ENCODE results near the gene WFDC8. TPM values are rescaled to one million over a fixed set of nuclear protein-coding genes. Genes with fewer than 3 reads are reported as not detected.

WFDC8 gene
- total RNA-seq, 1 experiment from 2014 or later, result not detected

DNA sequence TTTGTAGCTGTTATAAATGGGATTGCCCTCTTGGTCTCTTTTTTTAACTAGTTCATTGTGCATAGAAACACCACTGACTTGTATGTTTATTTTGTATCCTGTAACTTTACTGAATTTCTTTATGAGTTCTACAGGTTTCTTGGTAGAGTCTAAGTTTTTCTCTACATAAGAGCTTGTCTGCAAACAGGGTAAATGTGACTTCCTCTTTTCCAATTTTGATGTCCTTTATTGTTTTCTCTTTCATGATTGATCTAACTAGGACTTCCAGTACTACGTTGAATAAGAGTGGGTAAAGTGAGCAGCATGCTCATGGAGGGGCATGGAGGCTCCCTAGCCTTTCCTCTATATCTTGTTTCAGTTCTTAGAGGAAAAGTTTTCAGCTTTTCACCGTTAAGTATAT lies 47.5 kb upstream of the WFDC8 start:
- H3K4me1 Mint-ChIP-seq, result peaks cover 2 to 4% of the 10 kb centered on the region in 2 experiments

More for the DNA sequence above, 47.5 kb upstream of the WFDC8 start:
- Histone ChIP-seq H2AK5ac (ENCODE audit: insufficient read length, low read length) (no peak overlapping the region), H3K14ac (ENCODE audit: insufficient read depth, low read length) (no peak overlapping the region), H2BK20ac (ENCODE audit: low read depth, low read length, poor library complexity, severe bottlenecking) (no peak overlapping the region), H4K20me1 (ENCODE audit: control insufficient read depth, insufficient read depth, insufficient read length) (no peaks in the 10 kb centered on the region), H3K23me2 (ENCODE audit: insufficient read length, low read depth, low read length, poor library complexity, severe bottlenecking) (no peaks in the 10 kb centered on the region), H3K79me2 (ENCODE audit: insufficient read depth, low read length) (no peaks in the 10 kb centered on the region), H2BK5ac (ENCODE audit: insufficient read length, low read length) (no peak overlapping the region), H3K56ac (ENCODE audit: insufficient read length, low read depth, low read length) (no peak overlapping the region), H2BK15ac (ENCODE audit: low read depth, low read length) (no peak overlapping the region), H3K9me3 (ENCODE audit: control insufficient read depth, low read depth, low read length) (no peaks in the 10 kb centered on the region), H2AFZ (ENCODE audit: low read length) (no peak overlapping the region), H3K79me1 (ENCODE audit: insufficient read depth, low read depth, low read length, poor library complexity, severe bottlenecking) (no peaks in the 10 kb centered on the region), H2BK120ac (ENCODE audit: low read depth, low read length, poor library complexity, severe bottlenecking) (no peak overlapping the region), H4K5ac (ENCODE audit: insufficient read length, low read depth, low read length) (no peak overlapping the region), H3K23ac (ENCODE audit: insufficient read length, low read depth, low read length) (no peak overlapping the region), H2BK12ac (ENCODE audit: insufficient read length, low read depth, low read length) (no peak overlapping the region), H3K27ac (ENCODE audit: insufficient read length, low read depth, low read length) (no peak overlapping the region), H3K4me1 (ENCODE audit: insufficient read depth, low read length) (peaks cover 3% of the 10 kb centered on the region; the same call in 1 of the 2 replicates), H3K27me3 (ENCODE audit: insufficient read depth, low read length) (no peaks in the 10 kb centered on the region), H4K91ac (ENCODE audit: insufficient read length, low read depth, low read length) (no peak overlapping the region), H3T11ph (ENCODE audit: low read length) (no peak overlapping the region), H4K8ac (replicated peaks; ENCODE audit: insufficient read length, low read depth, low read length) (no peak overlapping the region), H3K18ac (ENCODE audit: insufficient read length, low read depth, low read length) (no peak overlapping the region), H3K9ac (ENCODE audit: extremely low read depth, insufficient read length, low read length) (no peak overlapping the region), H3K4me2 (ENCODE audit: insufficient read depth, insufficient read length, low read length) (no peak overlapping the region), H3K4ac (ENCODE audit: low read depth, low read length) (no peak overlapping the region)
- Mint-ChIP-seq H3K27me3 (ENCODE audit: low read depth) (peaks cover 2% of the 10 kb centered on the region; the same call in 1 of the 2 replicates), H3K36me3 (ENCODE audit: insufficient read depth in 1 of 3, low read depth in 3 of 3) (no peaks in the 10 kb centered on the region), H3K9me3 (no peaks in the 10 kb centered on the region), H3K4me3 (no peak overlapping the region), H3K27ac (no peak overlapping the region)
- DNase-seq, result no peak
- no CpG with 5 or more reads among the region's 2 CpGs for WGBS (ENCODE audit: extremely low coverage, insufficient read length, low lambda C conversion rate)
- TF ChIP-seq, protein P1, sequence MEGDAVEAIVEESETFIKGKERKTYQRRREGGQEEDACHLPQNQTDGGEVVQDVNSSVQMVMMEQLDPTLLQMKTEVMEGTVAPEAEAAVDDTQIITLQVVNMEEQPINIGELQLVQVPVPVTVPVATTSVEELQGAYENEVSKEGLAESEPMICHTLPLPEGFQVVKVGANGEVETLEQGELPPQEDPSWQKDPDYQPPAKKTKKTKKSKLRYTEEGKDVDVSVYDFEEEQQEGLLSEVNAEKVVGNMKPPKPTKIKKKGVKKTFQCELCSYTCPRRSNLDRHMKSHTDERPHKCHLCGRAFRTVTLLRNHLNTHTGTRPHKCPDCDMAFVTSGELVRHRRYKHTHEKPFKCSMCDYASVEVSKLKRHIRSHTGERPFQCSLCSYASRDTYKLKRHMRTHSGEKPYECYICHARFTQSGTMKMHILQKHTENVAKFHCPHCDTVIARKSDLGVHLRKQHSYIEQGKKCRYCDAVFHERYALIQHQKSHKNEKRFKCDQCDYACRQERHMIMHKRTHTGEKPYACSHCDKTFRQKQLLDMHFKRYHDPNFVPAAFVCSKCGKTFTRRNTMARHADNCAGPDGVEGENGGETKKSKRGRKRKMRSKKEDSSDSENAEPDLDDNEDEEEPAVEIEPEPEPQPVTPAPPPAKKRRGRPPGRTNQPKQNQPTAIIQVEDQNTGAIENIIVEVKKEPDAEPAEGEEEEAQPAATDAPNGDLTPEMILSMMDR (conservative IDR thresholded peaks at IDR 0.05), result no peak

All from H9 (cell line).